HG02798 (cell line): ENCODE measurements around the gene COL17A1.
A peak's percentile ranks its signal among the peaks of the same experiment; 100 is the strongest.

Experiments
- ATAC-seq: cut with Tn5 transposase; IDR thresholded peaks from one replicate; pipeline ENCODE4 v1.9.1; 2021; ENCODE audit warnings: mild to moderate bottlenecking; ENCODE audit not compliant: unreplicated experiment, poor library complexity

The COL17A1 gene

GRCh38 chr10:104056619-104057273, 28.9 kb downstream of the COL17A1 start:
- ATAC-seq, result no peak

GRCh38 chr10:104054430-104054829, 31.2 kb downstream of the COL17A1 start:
- ATAC-seq, result no peak

GRCh38 chr10:104053201-104053600, 32.5 kb downstream of the COL17A1 start:
- ATAC-seq, result no peak

GRCh38 chr10:104052431-104052830, 33.2 kb downstream of the COL17A1 start:
- no peak for ATAC-seq

GRCh38 chr10:104049504-104050250, 36.0 kb downstream of the COL17A1 start:
- ATAC-seq, result no peak

GRCh38 chr10:104046651-104047050, 39.0 kb downstream of the COL17A1 start:
- ATAC-seq, result no peak

- ATAC-seq, result peak; percentile 36
Observed at GRCh38 chr10:104045151-104046089, 40.3 kb downstream of the COL17A1 start.

GRCh38 chr10:104043854-104044253, 41.8 kb downstream of the COL17A1 start:
- ATAC-seq, result no peak

- ATAC-seq, result no peak
Observed at GRCh38 chr10:104043185-104043830, 42.4 kb downstream of the COL17A1 start.

- no peak for ATAC-seq
Observed at GRCh38 chr10:104041891-104042535, 43.7 kb downstream of the COL17A1 start.

- no peak for ATAC-seq
Observed at GRCh38 chr10:104040862-104041789, 44.6 kb downstream of the COL17A1 start.

- no peak for ATAC-seq
Observed at GRCh38 chr10:104040382-104040781, 45.3 kb downstream of the COL17A1 start.

- ATAC-seq, result no peak
Observed at GRCh38 chr10:104038958-104039752, 46.5 kb downstream of the COL17A1 start.

- no peak for ATAC-seq
Observed at GRCh38 chr10:104038537-104038936, 47.1 kb downstream of the COL17A1 start.

GRCh38 chr10:104037261-104037951, 48.3 kb downstream of the COL17A1 start:
- ATAC-seq, result no peak

GRCh38 chr10:104036518-104037260, 49.0 kb downstream of the COL17A1 start:
- no peak for ATAC-seq

- ATAC-seq, result no peak
Observed at GRCh38 chr10:104036069-104036384, 49.7 kb downstream of the COL17A1 start.
